Skeletal muscle satellite cell (primary cell): ENCODE data around the gene HIVEP3. TPM values are rescaled to one million over a fixed set of nuclear protein-coding genes. Genes with fewer than 3 reads are reported as not detected.
"Not testable (repeated sequence)": the region's sequence is repeated elsewhere in the genome, so short reads cannot be mapped to it uniquely, and the experiment has no call there.

ENCODE experiments used
- H3K27me3 ChIP-seq: 2 replicates; pipeline ENCODE4 v1.7.0; 2013; ENCODE audit warnings: low read length; ENCODE audit not compliant: control insufficient read depth, insufficient read depth
- H3K36me3 ChIP-seq: 2 replicates; pipeline ENCODE4 v1.7.0; 2013; ENCODE audit warnings: mild to moderate bottlenecking, control low read depth, low read length; ENCODE audit not compliant: insufficient read depth
- H3K4me1 ChIP-seq: 2 replicates; pipeline ENCODE4 v1.7.0; 2013; ENCODE audit warnings: low read length; ENCODE audit not compliant: control insufficient read depth, insufficient read depth
- H3K4me2 ChIP-seq: 2 replicates; pipeline ENCODE4 v1.7.0; 2013; ENCODE audit warnings: mild to moderate bottlenecking, low read length
- H3K4me3 ChIP-seq: 2 replicates; pipeline ENCODE4 v1.7.0; 2013; ENCODE audit warnings: low read length
- H3K9ac ChIP-seq: 2 replicates; pipeline ENCODE4 v1.7.0; 2013; ENCODE audit warnings: mild to moderate bottlenecking, low read depth, low read length, moderate library complexity
- H3K9me3 ChIP-seq: replicated peaks from 2 replicates; pipeline ENCODE4 v1.7.0; 2013; ENCODE audit warnings: mild to moderate bottlenecking, control low read depth, low read length
- total RNA-seq: library from RNA; depleted of rRNA; stranded (reverse); fragments of >200 nt; gene quantifications from 2 replicates; pipeline ENCODE4 v1.2.3, GENCODE V29; 2012; rRNA removed

HIVEP3 gene
- total RNA-seq: 0.25 and 0.44 TPM in 2 replicates

DNA sequence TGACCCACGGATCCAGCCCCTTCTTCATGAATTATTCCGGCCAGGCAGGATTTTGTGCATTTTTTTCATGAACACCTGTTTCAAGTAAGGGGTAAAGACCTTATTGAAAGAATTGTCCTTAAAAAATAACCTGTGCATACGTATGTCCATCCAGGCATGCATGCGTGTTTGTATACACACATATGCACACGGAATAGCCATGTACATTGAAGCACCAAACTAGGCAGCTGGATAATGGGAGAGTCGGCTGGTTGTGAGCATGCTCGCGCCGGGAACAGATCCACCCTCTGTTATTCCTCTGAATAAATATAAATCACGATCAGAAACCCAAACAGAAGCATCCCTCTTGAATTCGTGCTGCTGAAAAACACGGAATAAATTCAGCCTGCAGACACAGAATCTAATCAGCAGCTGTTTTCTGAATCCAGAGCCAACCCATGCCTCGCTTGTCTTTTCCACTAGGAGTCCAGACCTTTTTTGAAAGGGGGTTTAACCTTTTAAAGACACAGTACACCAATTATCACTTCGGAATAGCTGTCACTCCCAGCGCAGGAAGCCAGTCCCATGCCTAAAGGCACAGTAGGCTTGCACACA, at the start of gene HIVEP3:
TSS of gene HIVEP3 (minus strand) at position 473 of the 594 bp plus-strand sequence.
- Histone ChIP-seq H3K9me3 (no peaks in the 10 kb centered on the region), H3K27me3 (peaks cover 20% of the 10 kb centered on the region), H3K36me3 (no peaks in the 10 kb centered on the region), H3K4me3 (peak within 1 kb of the TSS; percentile 69), H3K4me2 (peak within 1 kb of the TSS; percentile 94), H3K4me1 (peaks cover 29% of the 10 kb centered on the region), H3K9ac (peak within 1 kb of the TSS; percentile 33)

DNA sequence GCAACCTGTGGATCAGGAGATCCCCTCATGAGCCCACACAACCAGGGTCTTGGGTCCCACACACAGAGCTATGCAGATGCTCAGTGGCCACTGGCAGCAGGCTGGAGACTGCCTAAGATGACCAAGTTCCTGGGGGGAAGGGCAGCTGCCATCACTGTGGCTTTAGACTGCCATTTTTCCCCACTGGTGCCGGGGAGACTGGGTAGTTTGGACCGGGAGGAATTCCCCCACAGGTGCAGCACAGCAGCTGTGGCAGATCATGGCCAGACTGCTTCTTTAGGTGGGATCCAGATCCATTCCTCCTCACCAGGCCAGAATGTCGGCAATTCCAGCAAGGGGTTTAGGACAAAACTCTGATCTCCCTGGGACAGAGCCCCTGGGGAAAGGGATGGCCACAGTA, 45.7 kb upstream of the HIVEP3 start:
- Histone ChIP-seq H3K4me3 (no peak overlapping the region), H3K36me3 (no peaks in the 10 kb centered on the region), H3K9me3 (no peaks in the 10 kb centered on the region), H3K27me3 (peaks cover 4% of the 10 kb centered on the region), H3K9ac (no peak overlapping the region), H3K4me1 (no peaks in the 10 kb centered on the region), H3K4me2 (no peak overlapping the region)

DNA sequence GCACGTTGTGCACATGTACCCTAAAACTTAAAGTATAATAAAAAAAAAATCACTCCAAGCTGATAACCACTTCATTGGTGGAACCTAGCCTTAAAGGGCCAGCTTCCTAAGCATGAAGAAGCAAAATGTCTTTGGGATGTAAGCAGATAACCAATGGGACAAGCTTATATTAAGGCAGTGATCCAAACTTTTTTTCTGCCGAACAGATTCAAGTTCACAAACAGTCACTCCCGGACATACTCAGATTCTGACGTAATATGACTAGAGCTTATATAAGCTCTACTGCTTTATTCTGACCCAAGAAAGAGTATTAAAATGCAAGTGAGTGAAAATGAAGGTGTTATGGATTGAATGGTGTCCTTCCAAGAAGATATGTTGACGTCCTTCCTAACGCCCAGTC, 44.9 kb upstream of the HIVEP3 start:
- Histone ChIP-seq H3K4me1 (no peaks in the 10 kb centered on the region), H3K27me3 (peaks cover 4% of the 10 kb centered on the region), H3K4me3 (no peak overlapping the region), H3K36me3 (no peaks in the 10 kb centered on the region), H3K9ac (no peak overlapping the region), H3K9me3 (no peaks in the 10 kb centered on the region), H3K4me2 (no peak overlapping the region)

DNA sequence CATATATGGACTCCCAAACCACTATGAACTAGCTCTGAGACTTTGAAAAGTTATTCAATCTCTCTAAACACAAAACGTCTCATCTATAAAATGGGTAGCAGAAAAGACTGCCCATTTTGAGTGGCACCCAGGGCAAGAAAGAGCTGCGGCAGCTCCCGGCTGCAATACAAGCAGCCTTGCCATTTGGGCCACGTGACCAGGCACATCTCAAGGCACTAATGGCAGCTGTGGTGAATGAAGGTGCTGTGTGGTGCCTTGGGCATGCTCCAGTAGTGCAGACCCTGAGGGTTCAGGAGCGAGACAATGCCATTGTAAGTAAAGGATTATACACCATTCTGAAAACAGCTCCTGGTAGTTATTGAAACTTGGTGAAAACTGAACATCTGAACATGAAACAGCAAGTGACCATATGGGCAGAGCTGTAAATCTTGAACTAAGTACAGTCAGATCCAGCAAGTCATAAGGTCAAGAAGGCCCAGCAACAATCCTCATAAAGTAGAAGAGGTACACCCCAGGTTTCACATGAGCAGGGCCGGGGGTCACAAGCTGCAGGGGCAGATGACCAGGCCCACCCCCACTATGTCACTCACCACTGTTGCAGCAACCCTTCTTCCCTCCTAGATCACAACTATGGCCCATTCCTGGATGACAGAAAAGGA, 39.4 kb upstream of the HIVEP3 start:
- peaks cover 27% of the 10 kb centered on the region for H3K4me1 ChIP-seq
- no peaks in the 10 kb centered on the region for H3K36me3 ChIP-seq

DNA sequence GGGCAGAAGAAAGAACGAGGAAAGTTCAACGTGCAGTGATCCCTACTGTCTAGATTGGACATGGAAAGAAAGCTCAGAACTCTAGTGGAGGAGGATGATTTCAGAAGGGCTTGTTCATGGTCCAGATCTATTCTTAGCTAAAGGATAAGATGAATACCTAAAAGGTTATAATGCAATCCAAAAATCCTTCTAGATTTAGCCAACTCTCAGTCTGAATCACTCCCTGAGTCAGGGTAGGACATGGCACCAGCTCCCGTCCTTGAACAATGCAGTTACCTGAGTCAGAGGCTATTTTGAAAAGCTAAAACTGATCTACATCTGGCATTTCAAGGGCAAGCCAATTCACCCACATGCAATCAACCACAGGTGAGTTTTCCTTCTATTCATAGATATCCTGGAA, 38.8 kb upstream of the HIVEP3 start:
- H3K9me3 ChIP-seq: no peaks in the 10 kb centered on the region
- no peak overlapping the region for H3K4me2 ChIP-seq
- no peak overlapping the region for H3K9ac ChIP-seq
- H3K4me1 ChIP-seq: peaks cover 27% of the 10 kb centered on the region
- H3K4me3 ChIP-seq: no peak overlapping the region
- H3K36me3 ChIP-seq: no peaks in the 10 kb centered on the region
- H3K27me3 ChIP-seq: peaks cover 4% of the 10 kb centered on the region

More for the DNA sequence above, 39.4 kb upstream of the HIVEP3 start:
- Histone ChIP-seq H3K4me3 (no peak overlapping the region), H3K9me3 (no peaks in the 10 kb centered on the region), H3K27me3 (peaks cover 4% of the 10 kb centered on the region), H3K9ac (no peak overlapping the region), H3K4me2 (no peak overlapping the region)

GRCh38 chr1:41955461-41956159, 36.9 kb upstream of the HIVEP3 start:
- H3K9ac ChIP-seq: peak overlapping the region; percentile 3
- no peaks in the 10 kb centered on the region for H3K9me3 ChIP-seq
- peaks cover 27% of the 10 kb centered on the region for H3K4me1 ChIP-seq
- no peaks in the 10 kb centered on the region for H3K36me3 ChIP-seq
- peak overlapping the region; percentile 17 for H3K4me3 ChIP-seq
- no peaks in the 10 kb centered on the region for H3K27me3 ChIP-seq
- H3K4me2 ChIP-seq: peak overlapping the region; percentile 63

DNA sequence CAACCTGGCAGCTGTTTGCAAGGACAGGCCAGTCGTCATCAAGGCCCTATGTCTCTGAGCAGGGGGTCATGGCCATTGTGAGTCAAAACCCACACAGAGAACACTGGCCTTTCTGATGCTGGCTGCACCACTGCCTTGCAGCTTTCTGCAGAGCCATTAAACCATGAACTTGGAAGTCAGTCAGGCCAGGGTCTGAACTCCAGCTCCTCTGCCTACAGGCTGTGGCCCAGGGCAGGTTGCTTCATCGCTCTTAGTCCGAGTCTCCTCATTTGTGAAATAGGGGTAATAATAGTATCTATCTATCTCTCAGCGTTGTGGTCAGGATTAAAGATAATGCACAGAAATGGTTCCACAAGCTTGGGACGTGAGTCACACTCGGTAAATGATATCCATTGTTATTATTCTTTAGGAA, 35.8 kb upstream of the HIVEP3 start:
- no peak overlapping the region for H3K9ac ChIP-seq
- peaks cover 27% of the 10 kb centered on the region for H3K4me1 ChIP-seq

GRCh38 chr1:41953291-41953690, 34.6 kb upstream of the HIVEP3 start:
- no peak overlapping the region for H3K4me2 ChIP-seq
- no peak overlapping the region for H3K9ac ChIP-seq
- H3K4me1 ChIP-seq: peaks cover 27% of the 10 kb centered on the region
- no peaks in the 10 kb centered on the region for H3K36me3 ChIP-seq
- no peaks in the 10 kb centered on the region for H3K9me3 ChIP-seq
- no peak overlapping the region for H3K4me3 ChIP-seq
- H3K27me3 ChIP-seq: no peaks in the 10 kb centered on the region

More for the DNA sequence above, 35.8 kb upstream of the HIVEP3 start:
- Histone ChIP-seq H3K9me3 (no peaks in the 10 kb centered on the region), H3K27me3 (no peaks in the 10 kb centered on the region), H3K4me2 (peak overlapping the region; percentile 63), H3K4me3 (no peak overlapping the region), H3K36me3 (no peaks in the 10 kb centered on the region)

DNA sequence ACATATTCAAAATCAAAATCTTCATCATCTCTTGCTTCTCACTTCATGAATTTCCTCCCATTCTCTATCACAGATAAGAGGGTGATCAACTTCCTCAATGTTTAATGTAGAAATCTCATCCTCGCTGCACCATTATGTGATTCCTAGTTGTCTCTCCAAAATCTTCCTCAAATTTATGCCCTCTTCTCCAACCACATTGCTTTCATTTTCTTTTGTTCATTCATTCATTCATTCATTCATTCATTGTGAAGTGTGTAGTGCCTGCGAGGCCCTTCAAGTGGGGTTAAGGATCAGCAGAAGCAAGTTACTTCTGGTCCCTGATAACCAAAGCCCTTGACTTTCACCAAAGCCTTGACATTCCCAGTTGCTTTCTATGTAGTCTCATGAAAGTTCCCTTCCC, 33.5 kb upstream of the HIVEP3 start:
- H3K4me2 ChIP-seq: no peak overlapping the region
- no peak overlapping the region for H3K9ac ChIP-seq
- no peaks in the 10 kb centered on the region for H3K27me3 ChIP-seq
- H3K9me3 ChIP-seq: no peaks in the 10 kb centered on the region
- peaks cover 27% of the 10 kb centered on the region for H3K4me1 ChIP-seq
- no peaks in the 10 kb centered on the region for H3K36me3 ChIP-seq
- H3K4me3 ChIP-seq: no peak overlapping the region

GRCh38 chr1:41951492-41951891, 32.8 kb upstream of the HIVEP3 start:
- not testable (repeated sequence) for H3K4me2 ChIP-seq, H3K36me3 ChIP-seq, H3K27me3 ChIP-seq, H3K9ac ChIP-seq, H3K4me3 ChIP-seq, H3K9me3 ChIP-seq
- H3K4me1 ChIP-seq: peaks cover 27% of the 10 kb centered on the region

- no peaks in the 10 kb centered on the region for H3K36me3 ChIP-seq
- H3K27me3 ChIP-seq: no peaks in the 10 kb centered on the region
- no peak overlapping the region for H3K4me2 ChIP-seq
- no peaks in the 10 kb centered on the region for H3K9me3 ChIP-seq
- H3K4me3 ChIP-seq: no peak overlapping the region
- H3K4me1 ChIP-seq: peaks cover 20% of the 10 kb centered on the region
- no peak overlapping the region for H3K9ac ChIP-seq
These were observed 32.1 kb upstream of the HIVEP3 start for GRCh38 chr1:41950820-41951219.
